Endodermal cell (in vitro differentiated cells): Measurements from ENCODE around the gene LGMN. TPM values are rescaled to one million over a fixed set of nuclear protein-coding genes. Genes with fewer than 3 reads are reported as not detected.

ENCODE experiments used
- DNase-seq: peaks from one replicate; pipeline ENCODE4 v3.0.0-alpha.2; 2017
- H3K27ac ChIP-seq: 2 replicates; pipeline ENCODE4 v1.5.1; 2013; ENCODE audit warnings: mild to moderate bottlenecking, low read depth, low read length, moderate library complexity
- H3K27me3 ChIP-seq: 2 replicates; pipeline ENCODE4 v1.6.1; 2013; ENCODE audit warnings: mild to moderate bottlenecking, low read length, moderate library complexity; ENCODE audit not compliant: insufficient read depth, control insufficient read depth, poor library complexity, severe bottlenecking
- H3K36me3 ChIP-seq: 2 replicates; pipeline ENCODE4 v1.7.0; 2013; ENCODE audit warnings: mild to moderate bottlenecking, low read length, moderate library complexity; ENCODE audit not compliant: control insufficient read depth, insufficient read depth
- H3K4me1 ChIP-seq: one replicate; pipeline ENCODE4 v1.7.0; 2013; ENCODE audit warnings: low read length; ENCODE audit not compliant: control insufficient read depth, insufficient read depth
- H3K4me3 ChIP-seq: 2 replicates; pipeline ENCODE4 v1.5.1; 2013; ENCODE audit warnings: mild to moderate bottlenecking, low read length, moderate library complexity
- H3K9ac ChIP-seq: 2 replicates; pipeline ENCODE4 v1.6.1; 2013; ENCODE audit warnings: mild to moderate bottlenecking, low read length, moderate library complexity; ENCODE audit not compliant: poor library complexity, severe bottlenecking; ENCODE audit errors: extremely low read depth
- H3K9me3 ChIP-seq: 2 replicates; pipeline ENCODE4 v1.6.1; 2013; ENCODE audit warnings: mild to moderate bottlenecking, low read length, moderate library complexity; ENCODE audit not compliant: control insufficient read depth
- H3K27ac Mint-ChIP-seq: 2 replicates; pipeline ENCODE4 v1.8.0; 2020; ENCODE audit warnings: mixed read lengths
- H3K27me3 Mint-ChIP-seq: 2 replicates; pipeline ENCODE4 v1.8.0; 2021; ENCODE audit warnings: mild to moderate bottlenecking, mixed read lengths; ENCODE audit not compliant: insufficient read depth
- H3K36me3 Mint-ChIP-seq: 2 replicates; pipeline ENCODE4 v1.8.0; 2020; ENCODE audit warnings: low read depth, mixed read lengths
- H3K4me1 Mint-ChIP-seq: 2 replicates; pipeline ENCODE4 v1.8.0; 2020; ENCODE audit warnings: mixed read lengths
- H3K4me3 Mint-ChIP-seq: 2 replicates; pipeline ENCODE4 v1.8.0; 2020; ENCODE audit warnings: mild to moderate bottlenecking, moderate library complexity, mixed read lengths
- H3K9me3 Mint-ChIP-seq: 2 replicates; pipeline ENCODE4 v1.8.0; 2020; ENCODE audit warnings: mild to moderate bottlenecking, mixed read lengths
- WGBS, 2 experiments: methylation state at CpG; one replicate each; pipeline versions ENCODE4 v1.1.5 to v1.1.7; 2013; ENCODE audit warnings: missing lambda C conversion rate in 2 of 2, mixed read lengths in 1 of 2; ENCODE audit not compliant: insufficient coverage in 1 of 2, insufficient read length in 1 of 2; 5-methylcytosine and 5-hydroxymethylcytosine counted together
- total RNA-seq, 2 donors: library from RNA; stranded (reverse); fragmentation: NEBNext Ultra II Directional in 1 of 2; extraction: Animal tissue kit (Norgen Biotek cat#: 25700) in 1 of 2; gene quantifications; 2 replicates in 1 of 2; 3 replicates in 1 of 2; pipeline ENCODE4 v1.2.1, GENCODE V29; 2021
- TF ChIP-seq, protein P1 (sequence below): fragments of 200-600 bp; sonication (generic); conservative IDR thresholded peaks from 2 replicates; pipeline ENCODE4 v1.5.0; 2021; ENCODE audit warnings: antibody characterized with exemption, mild to moderate bottlenecking

The LGMN gene
- total RNA-seq, 2 donors from 2014 or later: 61.4 to 87.2 TPM

DNA sequence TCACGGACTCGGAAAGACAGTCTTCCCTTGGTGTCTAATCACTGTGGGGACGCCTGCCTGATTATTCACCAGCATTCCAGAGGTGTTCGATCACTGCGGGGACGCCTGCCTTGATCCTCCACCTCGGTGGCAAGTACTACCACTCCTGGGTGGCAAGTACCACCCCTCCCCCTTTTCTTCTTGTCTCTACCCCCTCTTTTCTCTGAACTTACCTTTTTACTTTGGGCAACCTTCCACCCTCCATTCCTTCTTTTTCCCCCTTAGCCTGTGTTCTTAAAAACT, 12.0 kb upstream of the LGMN start:
- Histone ChIP-seq H3K4me1 (no peaks in the 10 kb centered on the region), H3K27me3 (peaks cover 5% of the 10 kb centered on the region), H3K4me3 (no peak overlapping the region), H3K27ac (no peak overlapping the region), H3K9me3 (no peaks in the 10 kb centered on the region), H3K36me3 (no peaks in the 10 kb centered on the region), H3K9ac (no peak overlapping the region)
- H3K4me3 Mint-ChIP-seq: no peak overlapping the region
- H3K9me3 Mint-ChIP-seq: no peaks in the 10 kb centered on the region
- H3K36me3 Mint-ChIP-seq: no peaks in the 10 kb centered on the region
- H3K27me3 Mint-ChIP-seq: peaks cover 8% of the 10 kb centered on the region
- 77 to 86% methylated on average over 4 to 7 of the region's 7 CpGs for WGBS, 2 experiments
- no peaks in the 10 kb centered on the region for H3K4me1 Mint-ChIP-seq
- DNase-seq: no peak
- H3K27ac Mint-ChIP-seq: no peak overlapping the region
- TF ChIP-seq, protein P1, sequence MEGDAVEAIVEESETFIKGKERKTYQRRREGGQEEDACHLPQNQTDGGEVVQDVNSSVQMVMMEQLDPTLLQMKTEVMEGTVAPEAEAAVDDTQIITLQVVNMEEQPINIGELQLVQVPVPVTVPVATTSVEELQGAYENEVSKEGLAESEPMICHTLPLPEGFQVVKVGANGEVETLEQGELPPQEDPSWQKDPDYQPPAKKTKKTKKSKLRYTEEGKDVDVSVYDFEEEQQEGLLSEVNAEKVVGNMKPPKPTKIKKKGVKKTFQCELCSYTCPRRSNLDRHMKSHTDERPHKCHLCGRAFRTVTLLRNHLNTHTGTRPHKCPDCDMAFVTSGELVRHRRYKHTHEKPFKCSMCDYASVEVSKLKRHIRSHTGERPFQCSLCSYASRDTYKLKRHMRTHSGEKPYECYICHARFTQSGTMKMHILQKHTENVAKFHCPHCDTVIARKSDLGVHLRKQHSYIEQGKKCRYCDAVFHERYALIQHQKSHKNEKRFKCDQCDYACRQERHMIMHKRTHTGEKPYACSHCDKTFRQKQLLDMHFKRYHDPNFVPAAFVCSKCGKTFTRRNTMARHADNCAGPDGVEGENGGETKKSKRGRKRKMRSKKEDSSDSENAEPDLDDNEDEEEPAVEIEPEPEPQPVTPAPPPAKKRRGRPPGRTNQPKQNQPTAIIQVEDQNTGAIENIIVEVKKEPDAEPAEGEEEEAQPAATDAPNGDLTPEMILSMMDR: no peak

- Mint-ChIP-seq H3K27ac (no peak overlapping the region), H3K9me3 (no peaks in the 10 kb centered on the region), H3K4me3 (no peak overlapping the region), H3K4me1 (no peaks in the 10 kb centered on the region), H3K27me3 (peaks cover 8% of the 10 kb centered on the region), H3K36me3 (no peaks in the 10 kb centered on the region)
- no peak overlapping the region for H3K27ac ChIP-seq
- 92 to 95% methylated on average over 11 to 12 of the region's 12 CpGs for WGBS, 2 experiments
- no peaks in the 10 kb centered on the region for H3K9me3 ChIP-seq
- no peaks in the 10 kb centered on the region for H3K4me1 ChIP-seq
- no peak overlapping the region for H3K9ac ChIP-seq
- H3K27me3 ChIP-seq: peaks cover 5% of the 10 kb centered on the region
- TF ChIP-seq, protein P1: no peak
- H3K4me3 ChIP-seq: no peak overlapping the region
- no peaks in the 10 kb centered on the region for H3K36me3 ChIP-seq
- no peak for DNase-seq
Measured at GRCh38 chr14:92759679-92760523, 11.5 kb upstream of the LGMN start.

- no peaks in the 10 kb centered on the region for H3K9me3 Mint-ChIP-seq
- DNase-seq: peak; percentile 56
- WGBS, 2 experiments: 74 to 100% methylated on average over 1 to 4 of the region's 4 CpGs
Measured at GRCh38 chr14:92759300-92759678, 10.9 kb upstream of the LGMN start.

More at GRCh38 chr14:92759300-92759678, 10.9 kb upstream of the LGMN start:
- Mint-ChIP-seq H3K27ac (no peak overlapping the region), H3K27me3 (peaks cover 8% of the 10 kb centered on the region), H3K4me1 (no peaks in the 10 kb centered on the region), H3K36me3 (no peaks in the 10 kb centered on the region), H3K4me3 (no peak overlapping the region)
- no peaks in the 10 kb centered on the region for H3K9me3 ChIP-seq
- H3K4me1 ChIP-seq: no peaks in the 10 kb centered on the region
- peaks cover 5% of the 10 kb centered on the region for H3K27me3 ChIP-seq
- no peaks in the 10 kb centered on the region for H3K36me3 ChIP-seq
- H3K9ac ChIP-seq: no peak overlapping the region
- TF ChIP-seq, protein P1: no peak
- no peak overlapping the region for H3K4me3 ChIP-seq
- no peak overlapping the region for H3K27ac ChIP-seq
